K562 (cell line): Measurements from ENCODE around the gene UGT3A1. TPM values are rescaled to one million over a fixed set of nuclear protein-coding genes. Genes with fewer than 3 reads are reported as not detected.

Source experiments
- ATAC-seq: fragments of 200-7000 bp; cut with Tn5 transposase; 3 replicates; pipeline ENCODE4 v1.9.1; 2020; ENCODE audit warnings: moderate library complexity
- BruUV-seq: library from RNA; stranded (reverse); fragments of 400-500 nt; replicated peaks from 2 replicates; lab custom pipeline; 2021; lab: Mats Ljungman, UMichigan
- CTCF ChIA-PET: fragments of 300-600 bp; formaldehyde crosslinking; extraction: SDS; loops from one replicate; lab custom pipeline; 2021; ENCODE audit warnings: low intra/inter-chr PET ratio; lab: Yijun Ruan, JAX
- POLR2A ChIA-PET: fragments of 300-600, 350-650 bp; sonication (Branson Sonifier 250); formaldehyde crosslinking; extraction: SDS; loops from one replicate; lab custom pipeline; 2021; ENCODE audit warnings: antibody characterized with exemption, inconsistent platforms; lab: Yijun Ruan, JAX
- DNase-seq, 4 experiments: peaks; one replicate each; pipeline versions ENCODE4 v3.0.0 to v3.0.0-alpha.2; 2011 to 2018; ENCODE audit warnings: low spot score in 3 of 4, mixed read lengths in 3 of 4; ENCODE audit errors: extremely low read depth in 1 of 4
- FAIRE-seq: peaks from 2 replicates; lab custom pipeline; 2011; peaks lifted over from hg19 to GRCh38; lab: Jason Lieb, UNC
- H2AFZ ChIP-seq: 2 replicates; pipeline ENCODE4 v1.6.0; 2011; ENCODE audit warnings: low read depth, low read length, control low read depth, inconsistent platforms
- H3K27ac ChIP-seq: fragments of 200-600 bp; 3 replicates; pipeline ENCODE4 v1.8.0; 2011; ENCODE audit warnings: low read depth, mild to moderate bottlenecking, control low read depth, inconsistent platforms, low read length, moderate library complexity, mixed read lengths; ENCODE audit errors: extremely low read depth
- H3K27me3 ChIP-seq, 2 experiments: fragments of 300-600 bp in 1 of 2; 2 replicates in 1 of 2; 3 replicates in 1 of 2; pipeline versions ENCODE4 v1.6.0 to v1.8.0; 2011; ENCODE audit warnings: inconsistent platforms in 2 of 2, low read length in 2 of 2, mild to moderate bottlenecking in 1 of 2, mixed read lengths in 1 of 2, moderate library complexity in 1 of 2; ENCODE audit not compliant: control insufficient read depth in 2 of 2, insufficient read depth in 2 of 2
- H3K36me3 ChIP-seq: fragments of 300-600 bp; 3 replicates; pipeline ENCODE4 v1.8.0; 2011; ENCODE audit warnings: mild to moderate bottlenecking, low read length, inconsistent platforms; ENCODE audit not compliant: control insufficient read depth, insufficient read depth
- H3K4me1 ChIP-seq, 2 experiments: fragments of 200-600 bp in 1 of 2; replicated peaks in 1 of 2; 2 replicates in 1 of 2; 3 replicates in 1 of 2; pipeline versions ENCODE4 v1.5.1 to v1.8.0; 2011; ENCODE audit warnings: inconsistent platforms in 2 of 2, low read length in 2 of 2, mild to moderate bottlenecking in 1 of 2, mixed read lengths in 1 of 2, moderate library complexity in 1 of 2; ENCODE audit not compliant: control insufficient read depth in 2 of 2, insufficient read depth in 2 of 2
- H3K4me2 ChIP-seq: 2 replicates; pipeline ENCODE4 v1.6.1; 2011; ENCODE audit warnings: low read length, control low read depth, inconsistent platforms, mixed read lengths; ENCODE audit not compliant: insufficient read depth
- H3K4me3 ChIP-seq: fragments of 200-600 bp; sonication (generic), shearing (Covaris generic); 2 replicates; pipeline ENCODE4 v1.5.1; 2016; ENCODE audit warnings: control low read depth, inconsistent platforms
- H3K79me2 ChIP-seq: fragments of 200-600 bp; 3 replicates; pipeline ENCODE4 v1.8.0; 2011; ENCODE audit warnings: low read length, inconsistent platforms; ENCODE audit not compliant: control insufficient read depth, insufficient read depth
- H3K9ac ChIP-seq, 2 experiments: 2 replicates each; pipeline versions ENCODE4 v1.6.0 to v1.6.1; 2011; ENCODE audit warnings: low read depth in 2 of 2, low read length in 2 of 2, control low read depth in 1 of 2, inconsistent platforms in 1 of 2, mild to moderate bottlenecking in 1 of 2, mixed read lengths in 1 of 2; ENCODE audit not compliant: insufficient read depth in 1 of 2
- H3K9me1 ChIP-seq: one replicate; pipeline ENCODE4 v1.6.0; 2011; ENCODE audit warnings: inconsistent platforms, mild to moderate bottlenecking, low read length, moderate library complexity; ENCODE audit not compliant: control insufficient read depth, insufficient read depth
- H3K9me3 ChIP-seq: replicated peaks from 2 replicates; pipeline ENCODE4 v1.5.1; 2011; ENCODE audit warnings: low read depth, low read length, inconsistent platforms; ENCODE audit not compliant: control insufficient read depth, insufficient read depth
- H4K20me1 ChIP-seq: replicated peaks from 2 replicates; pipeline ENCODE4 v1.6.1; 2011; ENCODE audit warnings: low read length, inconsistent platforms, mixed read lengths; ENCODE audit not compliant: control insufficient read depth, insufficient read depth
- ARID3A ChIP-seq: IDR thresholded peaks from 2 replicates; pipeline ENCODE4 v1.6.1; 2012; ENCODE audit warnings: low read depth, low read length, improper control_type of control experiment, borderline replicate concordance
- DIDO1 ChIP-seq: fragments of 450-650 bp; IDR thresholded peaks from 2 replicates; pipeline ENCODE4 v1.6.1; 2016; ENCODE audit warnings: low read depth, missing biosample characterization, missing genetic modification characterization
- FOXJ3 ChIP-seq: sonication (generic); formaldehyde crosslinking; IDR thresholded peaks from 2 replicates; pipeline ENCODE4 v1.4.0; 2020; ENCODE audit warnings: mild to moderate bottlenecking, missing genetic modification reagents
- HMG20A ChIP-seq: fragments of 450-650 bp; formaldehyde crosslinking; conservative IDR thresholded peaks from 2 replicates; pipeline ENCODE4 v1.4.0; 2020; ENCODE audit warnings: mild to moderate bottlenecking, mixed read lengths
- HNRNPH1 ChIP-seq: fragments of 200-400 bp; formaldehyde crosslinking; optimal IDR thresholded peaks from 2 replicates; pipeline ENCODE3; 2017; ENCODE audit warnings: low read depth, mild to moderate bottlenecking, low read length, moderate library complexity
- MEF2A ChIP-seq: IDR thresholded peaks from 2 replicates; pipeline ENCODE4 v1.6.1; 2011; ENCODE audit warnings: low read depth, mild to moderate bottlenecking, low read length, moderate library complexity; ENCODE audit not compliant: control insufficient read depth
- SIN3A ChIP-seq, 2 experiments: fragments of 150-350 bp in 1 of 2; IDR thresholded peaks; 2 replicates each; pipeline ENCODE4 v1.6.1; 2011 to 2016; ENCODE audit warnings: borderline replicate concordance in 2 of 2, low read depth in 2 of 2, low read length in 2 of 2, mild to moderate bottlenecking in 2 of 2, moderate library complexity in 2 of 2; ENCODE audit not compliant: control insufficient read depth in 1 of 2
- YBX1 ChIP-seq: fragments of 450-650 bp; IDR thresholded peaks from 2 replicates; pipeline ENCODE4 v1.7.1; 2016; ENCODE audit warnings: mild to moderate bottlenecking
- ZC3H11A ChIP-seq: IDR thresholded peaks from 2 replicates; pipeline ENCODE4 v1.6.1; 2012; ENCODE audit warnings: low read depth, low read length, improper control_type of control experiment
- ZFP36 ChIP-seq: fragments of 150-350 bp; IDR thresholded peaks from 2 replicates; pipeline ENCODE4 v1.6.1; 2018; ENCODE audit warnings: low read length, low read depth; ENCODE audit not compliant: partially characterized antibody
- ZNF511 ChIP-seq: sonication (generic); formaldehyde crosslinking; IDR thresholded peaks from 2 replicates; pipeline ENCODE4 v1.8.0; 2022; ENCODE audit warnings: mild to moderate bottlenecking, missing genetic modification reagents
- WGBS: fragments of 100-300 bp; shearing (Covaris generic); methylation state at CpG from one replicate; pipeline ENCODE4 v1.1.6; 2016; ENCODE audit warnings: low coverage, mixed read lengths; ENCODE audit not compliant: insufficient coverage; ENCODE audit errors: missing lambda C conversion rate; 5-methylcytosine and 5-hydroxymethylcytosine counted together
- in situ Hi-C: fragments of 300-500 bp; cut with MboI; formaldehyde crosslinking; loops from 4 replicates; pipeline ENCODE4 v1.15.0; 2018; ENCODE audit warnings: inconsistent platforms, mixed read lengths
- intact Hi-C: fragments of 100-400 bp; cut with micrococcal nuclease; formaldehyde crosslinking; loops from 2 replicates; pipeline ENCODE4 v1.14.2; 2022
- polyA plus RNA-seq, 8 experiments: library from polyadenylated mRNA; depleted of rRNA in 4 of 8; stranded (reverse) in 5 of 8; unstranded in 3 of 8; fragments of >200 nt; fragmentation: Nextera tagmentation in 2 of 8; fragmentation: Illumina TruSeq in 1 of 8; extraction: Ambion mirVana in 2 of 8; extraction: Trizol in 1 of 8; gene quantifications; 2 replicates each; pipeline versions ENCODE4 v1.2.1 to v1.2.3, GENCODE V29; 2011 to 2014; ENCODE audit warnings: inconsistent platforms in 1 of 8, missing spikeins in 1 of 8
- total RNA-seq, 7 experiments: library from RNA; depleted of rRNA in 6 of 7; stranded (reverse); fragments of >200 nt in 6 of 7; fragmentation: Illumina TruSeq in 2 of 7; extraction: Trizol in 2 of 7; gene quantifications; 2 replicates each; pipeline versions ENCODE4 v1.2.1 to v1.2.3, GENCODE V29; 2011 to 2021; ENCODE audit warnings: low replicate concordance in 1 of 7

UGT3A1 gene
- total and polyA plus RNA-seq, 9 of the 15 experiments (the other 6 are each of a cell fraction or from before 2014, with no cell fraction given): not detected

GRCh38 chr5:36017004-36017403, 25.8 kb upstream of the UGT3A1 start (continued):
- no peak for TF ChIP-seq ARID3A
- no peak for TF ChIP-seq SIN3A (IDR thresholded peaks at IDR 0.05; ENCODE audit: borderline replicate concordance in 2 of 2, control insufficient read depth in 1 of 2, low read depth in 2 of 2, low read length in 2 of 2)
- TF ChIP-seq ZNF511: no peak
- no peak for TF ChIP-seq YBX1
- TF ChIP-seq ZC3H11A: no peak
- TF ChIP-seq DIDO1: no peak
- no peak for TF ChIP-seq MEF2A
- no peak for TF ChIP-seq FOXJ3 (CRISPR knock-in tag)
- TF ChIP-seq HMG20A (CRISPR knock-in tag): no peak

GRCh38 chr5:36013182-36013581, 22.0 kb upstream of the UGT3A1 start:
- CTCF ChIA-PET: no interaction called here
- WGBS: 3% methylated on average over 2 of the region's 2 CpGs
- H3K4me1 ChIP-seq: no peaks in the 10 kb centered on the region
- no peaks in the 10 kb centered on the region for H4K20me1 ChIP-seq
- no peaks in the 10 kb centered on the region for H3K36me3 ChIP-seq
- H3K9me1 ChIP-seq: no peaks in the 10 kb centered on the region
- no peak overlapping the region for H3K4me3 ChIP-seq
- intact Hi-C loops (no loop called here), in situ Hi-C loops (no loop called here)
- ATAC-seq (no peak), DNase-seq (no peak)
- H3K27ac ChIP-seq: no peak overlapping the region
- no peak overlapping the region for H3K9ac ChIP-seq
- POLR2A ChIA-PET: no interaction called here
- H3K79me2 ChIP-seq: no peaks in the 10 kb centered on the region
- no peak for TF ChIP-seq HNRNPH1
- TF ChIP-seq ZFP36: peak; percentile 57
- TF ChIP-seq, all 486 proteins: peak for 1
- no TSS peak for BruUV-seq
- H2AFZ ChIP-seq: no peak overlapping the region
- H3K27me3 ChIP-seq: no peaks in the 10 kb centered on the region
- H3K9me3 ChIP-seq: no peaks in the 10 kb centered on the region
- FAIRE-seq: no peak
- no peak overlapping the region for H3K4me2 ChIP-seq
